ENCODE data around the gene TWNK.
A peak's percentile ranks its signal among the peaks of the same experiment; 100 is the strongest.

GRCh38 chr10:100997360-100998182, 10.2 kb downstream of the TWNK start:
- TF ChIP-seq CTCF (IDR thresholded peaks at IDR 0.05 in 8 of 11, conservative IDR thresholded peaks at IDR 0.05 in 3 of 11): peak; percentile 69 to 93 (median 87)
- peak; percentile 67 to 76 (median 74) for TF ChIP-seq POLR2AphosphoS5 (IDR thresholded peaks at IDR 0.05)
